GM10248 (cell line): ENCODE results near the gene CMC2.

Experiments
- CTCF ChIA-PET: fragments of 300-600 bp; sonication (Branson Sonifier 250); formaldehyde crosslinking; extraction: SDS; loops from one replicate; lab custom pipeline; 2021; ENCODE audit warnings: antibody characterized with exemption; lab: Yijun Ruan, JAX
- POLR2A ChIA-PET: fragments of 350-650 bp; sonication (Branson Sonifier 250); formaldehyde crosslinking; extraction: SDS; loops from one replicate; lab custom pipeline; 2020; ENCODE audit warnings: antibody characterized with exemption; lab: Yijun Ruan, JAX
- DNase-seq: peaks from one replicate; pipeline ENCODE4 v3.0.0; 2012; ENCODE audit errors: extremely low spot score
- CTCF ChIP-seq: IDR thresholded peaks from 2 replicates; pipeline ENCODE4 v1.5.1; 2012; ENCODE audit warnings: mild to moderate bottlenecking, low read depth; ENCODE audit errors: extremely low read depth, missing control alignments, control extremely low read depth

CMC2 gene

GRCh38 chr16:81036751-81037350, 30.2 kb upstream of the CMC2 start:
- ChIA-PET CTCF (interaction anchor here (0.8 to 12.8 kb wide), 14 partner anchors 8 to 60 kb away, joined by 3 to 169 read pairs (median 8); partner anchors contain the start of genes CENPN and CMC2), POLR2A (interaction anchor here (1.5 kb wide), 1 partner anchor 712 kb away, joined by 4 read pairs; no protein-coding TSS in a partner anchor)
- DNase-seq, result peak; percentile 12
- no peak for TF ChIP-seq CTCF

DNA sequence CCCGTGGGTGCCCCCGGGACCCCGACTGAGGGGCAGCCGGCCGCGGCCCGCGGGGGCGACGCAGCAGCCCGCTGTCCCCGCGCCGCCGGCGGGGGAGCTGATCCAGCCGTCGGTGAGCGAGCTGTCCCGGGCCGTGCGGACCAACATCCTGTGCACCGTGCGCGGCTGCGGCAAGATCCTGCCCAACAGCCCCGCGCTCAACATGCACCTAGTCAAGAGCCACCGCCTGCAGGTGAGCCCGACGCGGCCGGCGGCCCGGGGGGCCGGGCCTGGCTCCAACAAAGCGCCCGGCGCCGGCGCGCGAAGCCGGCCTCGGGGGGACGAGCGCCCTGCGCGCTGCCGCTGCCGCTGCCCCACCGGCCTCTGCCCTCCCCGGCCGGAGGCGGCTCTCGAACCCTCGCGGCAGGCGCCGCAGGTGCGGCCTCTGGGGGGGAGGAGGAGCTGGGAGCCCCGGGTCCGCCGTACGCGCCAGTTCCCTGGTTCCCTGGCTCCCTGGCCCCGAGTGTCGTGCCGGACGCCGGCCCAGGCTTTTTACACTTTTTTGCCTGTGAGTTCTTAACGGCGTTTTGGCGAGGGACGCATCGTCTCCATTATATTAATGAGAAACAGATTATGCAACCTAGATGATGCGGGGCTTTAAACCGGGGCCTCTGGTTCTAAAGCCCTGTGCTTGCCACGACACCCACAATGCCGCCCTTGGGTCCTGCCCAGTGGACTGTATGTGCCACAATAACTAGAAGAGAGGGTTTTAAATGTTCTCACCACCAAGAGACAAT, 29.5 kb upstream of the CMC2 start:
- DNase-seq, result peak; percentile 64
- CTCF ChIA-PET, result interaction anchor here (0.6 to 12.8 kb wide), 30 partner anchors 8 to 699 kb away, joined by 3 to 169 read pairs (median 4); partner anchors contain the start of genes C16orf46, CENPN and CMC2
- TF ChIP-seq CTCF, result no peak
- POLR2A ChIA-PET, result interaction anchor here (1.5 kb wide), 1 partner anchor 713 kb away, joined by 4 read pairs; no protein-coding TSS in a partner anchor

DNA sequence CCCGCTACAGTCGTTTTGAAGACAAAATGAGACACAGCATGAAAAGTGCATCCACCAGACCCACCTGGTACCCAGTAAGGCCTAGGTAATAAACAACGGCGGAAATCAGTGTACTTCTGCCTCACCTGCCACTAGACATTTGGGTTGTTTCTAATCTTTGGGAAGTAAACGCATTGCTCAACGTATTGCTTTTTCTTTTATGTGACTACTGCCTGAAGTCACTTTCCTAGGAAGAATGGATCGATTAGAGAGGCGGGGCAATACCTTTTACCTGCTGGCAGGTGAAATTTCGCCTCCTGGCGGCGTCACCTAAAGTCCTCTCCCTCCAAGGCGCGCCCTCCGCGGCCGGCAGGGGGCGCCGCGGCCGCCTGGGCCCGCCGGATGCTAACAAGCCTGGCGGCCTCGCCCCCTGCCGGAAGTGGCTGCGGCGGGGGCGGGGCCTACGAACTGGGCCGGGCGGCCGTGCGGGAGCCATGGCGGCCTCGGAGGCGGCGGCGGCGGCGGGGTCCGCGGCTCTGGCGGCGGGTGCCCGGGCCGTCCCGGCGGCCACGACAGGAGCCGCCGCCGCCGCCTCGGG, 28.8 kb upstream of the CMC2 start, which contains the start of gene ATMIN:
TSS of gene ATMIN (plus strand) at position 445 of the 577 bp plus-strand sequence. CDS start at position 474, 29 bp downstream.
- TF ChIP-seq CTCF, result peak; percentile 98
- POLR2A ChIA-PET, result no interaction called here
- peak; percentile 98 for DNase-seq
- CTCF ChIA-PET, result interaction anchor here (0.6 to 12.8 kb wide), 31 partner anchors 10 to 700 kb away, joined by 3 to 169 read pairs (median 4); partner anchors contain the start of genes C16orf46, CENPN and CMC2

DNA sequence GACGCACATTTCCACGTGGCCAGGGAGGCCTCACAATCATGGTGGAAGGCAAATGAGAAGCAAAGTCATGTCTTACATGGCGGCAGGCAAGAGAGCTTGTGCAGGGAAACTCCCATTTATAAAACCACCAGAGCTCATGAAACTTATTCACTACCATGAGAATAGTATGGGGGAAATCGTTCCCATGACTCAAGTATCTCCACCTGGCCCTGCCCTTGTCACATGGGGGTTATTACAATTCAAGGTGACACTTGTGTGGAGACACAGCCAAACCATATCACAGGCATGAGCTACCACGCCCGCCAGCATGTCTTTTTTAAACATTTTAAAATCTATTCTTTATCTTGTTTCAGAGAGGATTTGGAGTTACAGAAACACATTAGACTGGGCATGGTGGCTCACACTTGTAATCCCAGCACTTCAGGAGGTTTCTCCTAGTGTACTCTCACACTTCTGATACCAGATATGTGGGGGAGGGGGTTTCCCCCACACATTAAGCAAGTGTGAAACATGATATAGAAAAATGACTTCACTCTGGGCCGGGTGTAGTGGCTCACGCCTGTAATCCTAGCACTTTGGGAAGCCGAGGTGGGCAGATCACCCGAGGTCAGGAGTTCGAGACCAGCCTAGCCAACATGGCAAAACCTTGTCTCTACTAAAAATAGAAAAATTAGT, 23.4 kb upstream of the CMC2 start:
- ChIA-PET CTCF (interaction anchor here (1.2 to 12.8 kb wide), 6 partner anchors 9 to 168 kb away, joined by 3 to 169 read pairs (median 4); partner anchors contain the start of genes C16orf46, CENPN and CMC2), POLR2A (no interaction called here)
- TF ChIP-seq CTCF, result no peak
- DNase-seq, result no peak

GRCh38 chr16:81026429-81026828, 19.7 kb upstream of the CMC2 start:
- no peak for DNase-seq
- no peak for TF ChIP-seq CTCF
- ChIA-PET POLR2A (no interaction called here), CTCF (no interaction called here)
